AG08396 (cell line): ENCODE data around the gene TFF1.

Experiments
- DNase-seq: peaks from one replicate; pipeline ENCODE4 v3.0.0; 2012; ENCODE audit warnings: low spot score, mixed read lengths

Gene TFF1

GRCh38 chr21:42361286-42361685, 5.0 kb downstream of the TFF1 start:
- no peak for DNase-seq

DNA sequence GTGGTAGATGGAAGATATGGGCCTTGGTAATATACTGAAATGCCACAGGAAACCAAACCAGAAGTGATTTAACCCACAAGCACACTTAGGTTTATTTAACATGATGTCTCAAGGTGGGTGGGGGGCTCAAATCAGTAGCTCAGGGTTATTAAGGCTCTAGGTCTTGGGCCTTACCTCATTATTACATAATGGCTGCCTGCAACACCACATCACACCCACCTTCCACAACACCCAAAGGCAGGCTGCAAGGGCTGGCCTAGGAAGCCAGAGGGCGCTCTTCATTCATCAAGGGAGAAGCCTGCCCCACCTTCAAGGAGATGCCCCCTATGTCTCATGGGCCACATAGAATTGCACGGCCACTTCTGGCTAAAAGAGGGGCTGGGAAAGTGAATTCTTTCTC, 6.0 kb downstream of the TFF1 start:
- DNase-seq: no peak

DNA sequence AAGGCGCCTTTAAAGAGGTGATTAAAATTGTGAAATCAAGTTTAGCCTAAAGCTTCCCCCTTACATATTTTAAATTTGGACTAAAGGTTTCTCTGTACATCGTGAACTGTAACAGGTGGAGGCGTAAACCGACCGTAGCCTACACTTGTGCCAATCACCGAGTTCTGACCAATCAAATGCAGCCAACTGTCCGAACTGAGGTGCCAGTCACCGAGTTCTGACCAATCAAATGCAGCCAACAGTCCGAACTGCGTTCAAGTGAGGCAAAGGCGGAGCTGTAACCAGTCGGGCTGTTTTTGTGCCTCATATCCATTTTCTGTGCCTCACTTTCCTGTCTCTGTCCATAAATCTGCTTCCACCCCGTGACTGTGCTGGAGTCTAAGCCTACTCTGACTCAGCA, 7.4 kb downstream of the TFF1 start:
- no peak for DNase-seq

- no peak for DNase-seq
Observed at GRCh38 chr21:42358261-42358660, 8.1 kb downstream of the TFF1 start.

GRCh38 chr21:42357307-42357706, 9.0 kb downstream of the TFF1 start:
- DNase-seq: no peak

GRCh38 chr21:42356650-42357049, 9.7 kb downstream of the TFF1 start:
- no peak for DNase-seq

GRCh38 chr21:42356046-42356445, 10.3 kb downstream of the TFF1 start:
- no peak for DNase-seq

GRCh38 chr21:42353623-42354022, 12.7 kb downstream of the TFF1 start:
- no peak for DNase-seq

- DNase-seq: no peak
Observed at GRCh38 chr21:42352441-42353095, 13.8 kb downstream of the TFF1 start.

DNA sequence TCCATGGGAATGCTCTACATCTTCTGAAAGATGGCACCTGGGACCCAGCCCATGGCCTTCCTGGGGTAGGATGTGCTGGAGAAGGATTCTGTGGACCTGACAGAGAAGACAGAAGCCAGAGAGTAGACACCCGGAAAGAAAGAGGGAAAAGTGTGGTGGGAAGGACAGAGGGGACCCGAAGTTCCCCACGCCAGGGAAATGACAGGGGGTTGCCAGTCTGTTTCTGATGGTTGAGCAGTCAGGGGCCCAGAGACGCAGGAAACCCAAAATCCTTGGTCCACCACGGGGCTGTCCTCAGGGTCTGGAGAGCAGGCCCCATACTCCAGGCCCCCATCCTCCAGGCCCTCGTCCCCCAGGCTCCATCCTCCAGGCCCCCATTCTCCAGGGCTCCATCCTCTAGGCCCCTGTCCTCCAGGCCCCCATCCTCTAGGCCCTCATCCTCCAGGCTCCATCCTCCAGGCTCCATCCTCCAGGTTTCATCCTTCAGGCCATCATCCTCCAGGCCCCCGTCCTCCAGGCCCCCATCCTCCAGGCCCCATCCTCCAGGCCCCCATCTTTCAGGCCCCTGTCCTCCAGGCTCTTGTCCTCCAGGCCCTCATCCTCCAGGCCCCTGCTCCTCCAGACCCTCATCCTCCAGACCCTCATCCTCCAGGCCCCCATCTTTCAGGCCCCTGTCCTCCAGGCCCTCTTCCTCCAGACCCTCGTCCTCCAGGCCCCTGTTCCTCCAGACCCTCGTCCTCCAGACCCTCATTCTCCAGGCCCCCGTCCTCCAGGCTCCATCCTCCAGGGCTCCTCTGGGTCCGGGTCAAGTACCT, 14.5 kb downstream of the TFF1 start:
- no peak for DNase-seq

DNA sequence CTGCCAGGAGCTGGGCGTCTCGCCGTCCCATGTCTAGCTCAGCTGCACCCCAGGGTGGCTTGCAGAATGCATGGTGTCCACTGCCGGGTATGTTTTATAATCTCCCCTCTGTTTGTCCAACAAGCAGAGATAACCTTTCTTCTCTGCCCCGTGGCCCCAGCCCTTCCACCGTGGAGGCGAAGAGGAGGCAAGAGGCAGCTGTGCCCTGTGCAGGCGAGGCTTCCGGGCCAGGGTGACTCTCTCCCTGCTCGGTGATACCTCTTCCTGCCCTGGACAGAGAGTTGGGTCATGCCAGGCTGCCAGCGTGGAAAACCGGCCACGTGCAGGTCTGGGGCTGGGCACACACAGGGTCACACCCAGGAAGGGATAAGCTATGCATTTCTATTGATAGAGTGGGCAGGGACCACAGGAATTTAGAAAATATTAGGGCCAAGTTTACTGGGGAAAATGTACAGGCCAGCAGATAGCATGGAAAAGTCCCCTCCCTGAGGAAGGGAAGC, 15.4 kb downstream of the TFF1 start, which contains the start of gene TFF2:
Gene TFF2, minus strand, starts transcription at position 68 of the 500 bp plus-strand sequence. Its CDS starts 37 bp downstream, at position 31.
- no peak for DNase-seq

GRCh38 chr21:42350318-42350910, 15.9 kb downstream of the TFF1 start:
- no peak for DNase-seq

GRCh38 chr21:42349420-42350317, 16.7 kb downstream of the TFF1 start:
- no peak for DNase-seq

DNA sequence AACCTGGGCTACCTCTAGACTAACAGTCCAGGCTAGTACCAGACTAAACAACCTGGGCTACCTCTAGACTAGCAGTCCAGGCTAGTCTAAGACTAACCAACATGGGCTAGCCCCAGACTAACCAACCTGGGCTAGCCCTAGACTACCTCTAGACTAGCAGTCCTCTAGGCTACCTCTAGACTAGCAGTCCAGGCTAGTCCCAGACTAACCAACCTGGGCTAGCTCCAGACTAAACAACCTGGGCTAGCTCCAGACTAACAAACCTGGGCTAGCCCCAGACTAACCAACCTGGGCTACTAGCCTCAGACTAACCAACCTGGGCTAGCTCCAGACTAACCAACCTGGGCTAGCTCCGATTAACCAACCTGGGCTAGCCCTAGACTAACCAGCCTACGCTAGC, 17.6 kb downstream of the TFF1 start:
- DNase-seq: no peak

GRCh38 chr21:42347601-42348327, 18.6 kb downstream of the TFF1 start:
- no peak for DNase-seq

GRCh38 chr21:42346866-42347600, 19.3 kb downstream of the TFF1 start:
- DNase-seq: no peak

- DNase-seq: no peak
Observed at GRCh38 chr21:42346441-42346840, 19.9 kb downstream of the TFF1 start.

- no peak for DNase-seq
Observed at GRCh38 chr21:42344631-42345030, 21.7 kb downstream of the TFF1 start.

GRCh38 chr21:42343963-42344510, 22.3 kb downstream of the TFF1 start:
- no peak for DNase-seq

GRCh38 chr21:42343556-42343955, 22.8 kb downstream of the TFF1 start:
- DNase-seq: no peak
